ENCODE data around the gene ANKRD22. TPM values are rescaled to one million over a fixed set of nuclear protein-coding genes. Genes with fewer than 3 reads are reported as not detected.

Gene ANKRD22
- total RNA-seq, 1 donor from 2014 or later, result 0.71 TPM

DNA sequence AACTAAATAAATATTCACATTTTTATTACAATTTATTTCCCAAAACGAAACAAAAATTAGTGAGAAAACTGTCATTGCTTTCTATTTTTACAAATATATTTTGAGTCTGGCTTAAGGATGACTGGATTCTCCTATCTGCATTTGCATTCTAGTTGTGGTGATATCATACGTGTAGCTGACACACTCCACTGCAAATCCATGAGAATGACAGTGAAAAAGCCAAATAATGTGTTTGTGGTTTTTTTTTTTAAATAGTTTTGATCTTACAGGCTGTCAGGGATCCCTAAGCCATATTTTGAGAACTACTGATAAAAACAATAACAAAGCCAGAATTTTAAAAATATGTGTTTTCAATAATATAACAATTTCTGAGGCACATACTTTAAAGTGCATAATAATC, 22.6 kb upstream of the ANKRD22 start:
- TF ChIP-seq, protein P1, sequence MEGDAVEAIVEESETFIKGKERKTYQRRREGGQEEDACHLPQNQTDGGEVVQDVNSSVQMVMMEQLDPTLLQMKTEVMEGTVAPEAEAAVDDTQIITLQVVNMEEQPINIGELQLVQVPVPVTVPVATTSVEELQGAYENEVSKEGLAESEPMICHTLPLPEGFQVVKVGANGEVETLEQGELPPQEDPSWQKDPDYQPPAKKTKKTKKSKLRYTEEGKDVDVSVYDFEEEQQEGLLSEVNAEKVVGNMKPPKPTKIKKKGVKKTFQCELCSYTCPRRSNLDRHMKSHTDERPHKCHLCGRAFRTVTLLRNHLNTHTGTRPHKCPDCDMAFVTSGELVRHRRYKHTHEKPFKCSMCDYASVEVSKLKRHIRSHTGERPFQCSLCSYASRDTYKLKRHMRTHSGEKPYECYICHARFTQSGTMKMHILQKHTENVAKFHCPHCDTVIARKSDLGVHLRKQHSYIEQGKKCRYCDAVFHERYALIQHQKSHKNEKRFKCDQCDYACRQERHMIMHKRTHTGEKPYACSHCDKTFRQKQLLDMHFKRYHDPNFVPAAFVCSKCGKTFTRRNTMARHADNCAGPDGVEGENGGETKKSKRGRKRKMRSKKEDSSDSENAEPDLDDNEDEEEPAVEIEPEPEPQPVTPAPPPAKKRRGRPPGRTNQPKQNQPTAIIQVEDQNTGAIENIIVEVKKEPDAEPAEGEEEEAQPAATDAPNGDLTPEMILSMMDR (IDR thresholded peaks at IDR 0.05), result no peak
- DNase-seq (no peak), ATAC-seq (no peak)
- Histone ChIP-seq H3K36me3 (no peaks in the 10 kb centered on the region), H3K27ac (no peak overlapping the region), H3K9me3 (no peaks in the 10 kb centered on the region), H3K4me3 (no peak overlapping the region), H3K4me1 (peaks cover under 1% of the 10 kb centered on the region), H3K27me3 (ENCODE audit: low read depth) (no peaks in the 10 kb centered on the region)
- intact Hi-C loops (cut with DNase I), result no loop called here

DNA sequence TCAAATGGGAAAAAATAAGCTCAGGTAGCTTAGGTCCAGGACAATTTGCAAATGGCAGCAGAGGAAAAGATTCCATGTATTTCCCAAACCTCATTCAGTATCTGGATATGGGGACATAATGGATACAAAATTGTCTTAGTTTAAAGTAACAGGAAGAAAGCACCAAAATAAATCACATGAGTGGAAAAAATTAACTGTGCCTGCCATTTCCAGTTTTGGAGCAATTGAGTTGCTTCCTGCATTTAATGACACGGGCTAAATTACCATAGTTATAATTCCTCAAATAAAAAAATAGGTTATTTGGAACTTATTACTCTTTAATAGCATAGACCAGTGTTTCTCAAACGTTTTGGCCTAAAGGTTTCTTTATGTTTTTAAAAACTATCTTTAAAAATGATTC, 22.1 kb upstream of the ANKRD22 start:
- H3K36me3 ChIP-seq, result no peaks in the 10 kb centered on the region
- TF ChIP-seq, protein P1 (IDR thresholded peaks at IDR 0.05), result no peak

DNA sequence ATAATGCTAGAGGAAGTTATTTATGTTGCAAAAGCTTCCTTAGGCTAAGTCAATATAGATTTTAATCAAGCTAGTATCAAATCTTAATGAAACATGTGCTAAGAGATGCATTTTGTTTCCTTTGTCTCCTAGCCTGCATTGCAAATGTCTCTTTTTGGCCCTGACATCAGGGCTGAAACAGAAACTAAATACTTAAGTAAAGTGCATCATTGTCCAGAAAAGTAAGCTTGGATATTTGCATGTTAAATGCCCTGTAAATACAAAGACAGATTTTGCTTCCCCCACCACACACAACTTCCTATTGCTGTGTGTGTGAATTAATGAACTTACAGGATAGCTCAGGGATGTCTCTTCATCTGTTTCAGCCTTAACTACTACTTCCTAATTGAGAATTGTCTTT, 18.4 kb upstream of the ANKRD22 start:
- intact Hi-C loops (cut with DNase I), result no loop called here
- TF ChIP-seq, protein P1 (IDR thresholded peaks at IDR 0.05), result no peak
- H3K36me3 ChIP-seq, result no peaks in the 10 kb centered on the region
- no peak for ATAC-seq
- no peaks in the 10 kb centered on the region for H3K27me3 ChIP-seq (ENCODE audit: low read depth)
- H3K4me1 ChIP-seq, result no peaks in the 10 kb centered on the region
- H3K4me3 ChIP-seq, result no peak overlapping the region
- H3K27ac ChIP-seq, result no peak overlapping the region
- no peak for DNase-seq
- H3K9me3 ChIP-seq, result no peaks in the 10 kb centered on the region

More for the DNA sequence above, 22.1 kb upstream of the ANKRD22 start:
- ATAC-seq (no peak), DNase-seq (no peak)
- Histone ChIP-seq H3K27ac (no peak overlapping the region), H3K9me3 (no peaks in the 10 kb centered on the region), H3K4me3 (no peak overlapping the region), H3K4me1 (no peaks in the 10 kb centered on the region), H3K27me3 (ENCODE audit: low read depth) (no peaks in the 10 kb centered on the region)
- intact Hi-C loops (cut with DNase I), result no loop called here

DNA sequence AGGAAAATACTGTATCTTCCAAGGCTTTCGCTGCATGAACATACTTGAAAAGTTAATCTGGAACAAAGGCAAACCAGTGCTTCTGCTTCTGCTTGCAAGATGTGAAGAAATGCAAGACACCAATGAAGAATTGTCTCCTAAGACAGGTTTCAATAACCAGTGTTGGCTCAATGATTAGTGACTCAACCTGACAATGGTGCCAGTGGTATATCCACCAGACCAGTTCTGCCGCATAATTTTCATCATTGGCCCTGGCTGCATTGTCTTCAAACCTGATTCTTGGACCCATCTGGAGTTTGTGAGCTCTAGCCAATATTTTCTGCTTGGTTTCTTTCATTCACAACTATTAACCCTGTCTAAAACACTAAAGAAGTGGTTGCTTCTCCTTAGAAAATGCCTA, 14.8 kb upstream of the ANKRD22 start:
- intact Hi-C loops (cut with DNase I), result no loop called here
- Histone ChIP-seq H3K27ac (no peak overlapping the region), H3K27me3 (ENCODE audit: low read depth) (no peaks in the 10 kb centered on the region), H3K36me3 (no peaks in the 10 kb centered on the region), H3K4me1 (no peaks in the 10 kb centered on the region), H3K9me3 (no peaks in the 10 kb centered on the region), H3K4me3 (no peak overlapping the region)
- DNase-seq (no peak), ATAC-seq (no peak)
- TF ChIP-seq, protein P1 (IDR thresholded peaks at IDR 0.05), result no peak

DNA sequence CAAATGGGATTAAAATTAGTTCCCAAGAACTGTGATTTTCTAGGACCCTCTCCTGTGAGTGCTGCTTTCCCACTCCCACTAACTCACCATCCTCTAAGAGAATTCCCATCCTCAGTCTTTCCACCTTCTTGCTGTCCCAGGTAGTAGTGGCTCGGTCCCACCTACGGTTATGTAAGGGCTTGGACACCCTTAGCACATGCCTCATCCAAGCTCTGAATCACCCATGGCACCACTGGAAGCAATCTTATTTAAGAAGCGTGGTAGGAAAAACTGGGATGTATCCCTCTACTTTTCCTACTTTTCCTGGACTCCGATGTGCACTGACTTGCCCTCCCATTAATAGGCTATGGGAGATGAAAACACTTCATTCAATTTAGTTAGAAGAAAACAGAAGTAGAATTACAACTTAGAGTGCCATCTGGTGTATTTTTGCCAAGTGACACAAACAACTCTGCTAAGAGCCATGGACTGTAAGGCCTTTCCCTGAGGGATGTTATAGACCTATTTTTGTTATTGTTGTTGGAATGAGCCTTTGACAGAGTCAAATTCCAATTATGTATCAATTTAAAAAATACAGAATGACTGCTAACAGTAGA, 13.7 kb upstream of the ANKRD22 start:
- no peak overlapping the region for H3K27ac ChIP-seq
- no peaks in the 10 kb centered on the region for H3K36me3 ChIP-seq
- intact Hi-C loops (cut with DNase I), result no loop called here
- H3K4me1 ChIP-seq, result no peaks in the 10 kb centered on the region
- TF ChIP-seq, protein P1 (IDR thresholded peaks at IDR 0.05), result no peak
- no peaks in the 10 kb centered on the region for H3K27me3 ChIP-seq (ENCODE audit: low read depth)
- no peak for DNase-seq
- no peak overlapping the region for H3K4me3 ChIP-seq
- ATAC-seq, result peak in 1 of 2 donors; percentile 57
- no peaks in the 10 kb centered on the region for H3K9me3 ChIP-seq
